Occipital lobe (tissue), 2 donors: Measurements from ENCODE around the gene NUP35. TPM values are rescaled to one million over a fixed set of nuclear protein-coding genes. Genes with fewer than 3 reads are reported as not detected.
"Not testable (repeated sequence)": the region's sequence is repeated elsewhere in the genome, so short reads cannot be mapped to it uniquely, and the experiment has no call there.

Source experiments
- DNase-seq: peaks from one replicate; lab custom pipeline; 2025; lab: John Stamatoyannopoulos, UW
- total RNA-seq: library from RNA; depleted of rRNA; stranded (reverse); fragments of >200 nt; gene quantifications from one replicate; pipeline ENCODE4 v1.2.3, GENCODE V29; 2014

Gene NUP35
- total RNA-seq, 1 donor from 2014 or later = 58.6 TPM

- no peak for DNase-seq
These were observed 9.8 kb downstream of the NUP35 start for GRCh38 chr2:183134016-183134415.

DNA sequence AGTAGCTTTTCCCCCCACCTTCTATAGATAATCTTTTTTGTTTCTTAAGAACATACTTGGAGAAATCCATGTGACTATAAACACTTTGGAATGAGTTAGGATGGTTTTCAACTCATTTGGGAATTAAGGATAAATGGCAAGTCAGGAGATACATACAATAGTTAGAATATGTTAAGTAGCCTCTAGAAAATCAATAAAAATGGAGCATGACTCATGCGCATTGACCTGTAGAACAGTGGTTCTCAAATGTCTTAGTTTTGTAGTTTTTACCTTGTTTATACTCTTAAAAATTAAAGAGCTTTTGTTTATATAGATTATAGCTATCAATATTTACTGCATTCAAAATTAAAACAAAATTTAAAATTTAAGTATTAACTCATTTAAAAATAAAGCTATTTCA lies 24.7 kb downstream of the NUP35 start:
- DNase-seq = no peak

GRCh38 chr2:183149489-183149888 lies 25.2 kb downstream of the NUP35 start:
- no peak for DNase-seq

- not testable (repeated sequence) for DNase-seq
These were observed 28.0 kb downstream of the NUP35 start for GRCh38 chr2:183152280-183152679.

DNA sequence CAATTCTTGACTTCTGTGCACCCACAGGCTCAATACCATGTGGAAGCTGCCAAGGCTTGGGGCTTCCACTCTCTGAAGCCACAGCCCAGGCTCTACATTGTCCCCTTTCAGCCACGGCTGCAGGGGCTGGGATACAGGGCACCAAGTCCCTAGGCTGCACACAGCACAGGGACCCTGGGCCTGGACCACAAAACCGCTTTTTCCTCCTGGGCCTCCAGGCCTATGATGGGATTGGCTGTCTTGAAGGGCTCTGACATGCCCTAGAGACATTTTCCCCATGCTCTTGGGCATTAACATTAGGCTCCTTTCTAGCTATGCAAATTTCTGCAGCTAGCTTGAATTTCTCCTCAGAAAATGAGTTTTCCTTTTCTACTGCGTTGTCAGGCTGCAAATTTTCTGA lies 29.7 kb downstream of the NUP35 start:
- DNase-seq = no peak

DNA sequence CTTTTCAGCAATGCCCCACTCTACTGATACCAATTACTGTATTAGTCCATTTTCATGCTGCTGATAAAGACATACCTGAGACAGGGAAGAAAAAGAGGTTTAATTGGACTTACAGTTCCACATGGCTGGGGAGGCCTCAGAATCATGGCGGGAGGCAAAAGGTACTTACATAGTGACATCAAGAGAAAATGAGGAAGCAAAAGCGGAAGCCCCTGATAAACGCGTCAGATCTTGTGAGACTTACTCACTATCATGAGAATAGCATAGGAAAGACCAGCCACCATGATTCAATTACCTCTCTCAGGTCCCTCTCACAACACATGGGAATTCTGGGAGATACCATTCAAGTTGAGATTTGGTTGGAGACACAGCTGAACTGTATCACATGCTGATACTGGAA lies 30.5 kb downstream of the NUP35 start:
- not testable (repeated sequence) for DNase-seq

GRCh38 chr2:183157131-183157530 lies 32.9 kb downstream of the NUP35 start:
- DNase-seq = no peak

- no peak for DNase-seq
These were observed 38.1 kb downstream of the NUP35 start for GRCh38 chr2:183162362-183162761.

- DNase-seq = no peak
These were observed 39.8 kb downstream of the NUP35 start for GRCh38 chr2:183163821-183164649.

DNA sequence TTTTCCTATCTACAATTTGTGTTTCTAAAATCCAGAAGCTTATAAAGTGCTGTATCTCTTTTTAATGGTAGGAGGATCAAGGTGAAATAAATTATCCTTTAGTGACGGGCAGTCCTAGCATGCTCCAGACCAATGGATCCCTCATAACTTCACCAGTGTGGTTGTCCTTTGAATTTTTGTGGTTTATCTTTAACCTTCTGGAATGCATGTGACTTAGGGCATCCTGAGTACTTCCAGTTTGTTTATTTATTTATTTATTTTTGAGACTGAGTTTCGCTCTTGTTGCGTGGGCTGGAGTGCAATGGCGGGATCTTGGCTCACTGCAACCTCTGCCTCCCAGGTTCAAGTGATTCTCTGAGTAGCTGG lies 40.4 kb downstream of the NUP35 start:
- no peak for DNase-seq

DNA sequence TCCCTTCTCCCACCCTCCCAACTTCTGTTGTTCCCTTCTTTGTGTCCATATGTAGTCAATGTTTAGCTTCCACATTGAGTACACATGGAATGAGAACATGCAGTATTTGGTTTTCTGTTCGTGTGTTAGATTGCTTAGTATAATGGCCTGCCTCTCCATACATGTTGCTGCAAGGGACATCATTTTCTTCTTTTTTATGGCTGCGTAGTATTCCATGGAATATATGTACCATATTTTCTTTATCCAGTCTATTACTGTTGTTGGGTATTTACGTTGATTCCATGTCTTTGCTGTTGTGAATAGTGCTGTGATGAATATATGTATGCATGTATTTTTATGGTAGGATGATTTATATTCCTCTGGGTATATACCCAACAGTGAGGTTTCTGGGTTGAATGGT lies 42.0 kb downstream of the NUP35 start:
- no peak for DNase-seq

DNA sequence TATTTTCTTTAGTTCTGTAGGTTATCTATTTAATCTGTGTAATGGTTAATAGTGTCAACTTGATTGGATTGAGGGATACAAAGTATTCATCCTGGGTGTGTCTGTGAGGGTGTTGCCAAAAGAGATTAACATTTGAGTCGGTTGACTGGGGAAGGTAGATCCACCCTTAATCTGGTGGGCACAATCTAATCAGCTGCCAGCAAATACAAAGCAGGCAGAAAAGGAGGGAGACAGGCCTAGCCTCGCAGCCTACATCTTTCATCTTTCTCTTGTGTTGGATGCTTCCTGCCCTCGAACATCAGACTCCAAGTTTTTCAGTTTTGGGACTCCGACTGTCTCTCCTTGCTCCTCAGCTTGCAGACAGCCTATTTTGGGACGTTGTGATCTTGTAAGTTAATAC lies 42.7 kb downstream of the NUP35 start:
- not testable (repeated sequence) for DNase-seq

DNA sequence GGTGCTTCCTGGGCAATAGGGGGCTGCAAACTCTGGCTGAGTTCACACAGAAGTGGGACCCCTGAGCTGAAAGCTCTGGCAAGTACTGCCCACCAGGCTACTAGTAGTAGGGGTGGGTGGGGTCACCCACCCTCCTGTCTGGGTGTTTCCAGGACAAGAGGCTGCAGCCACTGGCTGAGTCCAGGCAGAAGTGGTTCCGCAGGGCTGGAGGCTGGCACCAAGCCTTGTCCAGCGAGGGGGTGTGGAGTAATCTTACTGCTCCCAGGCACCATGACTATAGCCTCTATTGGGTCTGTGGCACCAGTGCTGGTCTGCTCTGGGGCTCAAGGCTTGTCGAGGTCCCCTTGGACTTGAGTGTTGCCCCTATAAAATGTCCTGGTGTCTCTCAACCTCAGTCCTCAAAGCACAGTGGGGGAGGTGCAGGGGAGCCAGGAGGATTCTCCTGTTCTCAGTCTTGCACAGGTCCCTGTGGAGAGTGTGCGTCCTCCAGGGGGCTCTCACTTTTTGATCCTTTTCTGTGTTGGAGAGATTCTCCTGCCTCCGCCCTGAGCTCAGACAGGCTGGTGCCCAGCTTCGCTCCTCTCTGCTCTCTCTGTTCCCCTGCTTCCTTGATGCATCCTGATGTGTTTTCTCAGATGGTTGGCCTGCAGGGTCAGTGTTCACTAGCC lies 48.1 kb downstream of the NUP35 start:
- no peak for DNase-seq

- no peak for DNase-seq
These were observed 54.9 kb downstream of the NUP35 start for GRCh38 chr2:183179156-183179555.

GRCh38 chr2:183185534-183185933 lies 61.3 kb downstream of the NUP35 start:
- DNase-seq = no peak

- DNase-seq = no peak
These were observed 62.1 kb downstream of the NUP35 start for GRCh38 chr2:183186296-183186695.

DNA sequence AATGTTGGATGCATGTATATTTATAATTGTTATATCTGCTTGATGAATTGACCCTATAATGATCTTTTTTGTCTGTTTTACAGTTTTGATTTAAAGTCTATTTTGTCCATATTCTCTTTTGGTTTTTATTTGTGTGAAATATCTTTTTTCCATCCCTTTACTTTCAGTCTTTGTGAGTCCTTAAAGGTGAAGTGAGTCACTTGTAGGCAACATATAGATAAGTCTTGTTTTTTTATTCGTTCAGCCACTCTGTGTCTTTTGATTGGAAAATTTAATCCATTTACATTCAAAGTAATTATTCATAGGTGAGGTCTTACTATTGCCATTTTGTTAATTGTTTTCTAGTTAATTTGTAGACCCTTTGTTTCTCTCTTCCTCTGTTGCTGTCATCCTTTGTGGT lies 62.5 kb downstream of the NUP35 start:
- no peak for DNase-seq

- DNase-seq = no peak
These were observed 68.1 kb downstream of the NUP35 start for GRCh38 chr2:183192343-183192742.

DNA sequence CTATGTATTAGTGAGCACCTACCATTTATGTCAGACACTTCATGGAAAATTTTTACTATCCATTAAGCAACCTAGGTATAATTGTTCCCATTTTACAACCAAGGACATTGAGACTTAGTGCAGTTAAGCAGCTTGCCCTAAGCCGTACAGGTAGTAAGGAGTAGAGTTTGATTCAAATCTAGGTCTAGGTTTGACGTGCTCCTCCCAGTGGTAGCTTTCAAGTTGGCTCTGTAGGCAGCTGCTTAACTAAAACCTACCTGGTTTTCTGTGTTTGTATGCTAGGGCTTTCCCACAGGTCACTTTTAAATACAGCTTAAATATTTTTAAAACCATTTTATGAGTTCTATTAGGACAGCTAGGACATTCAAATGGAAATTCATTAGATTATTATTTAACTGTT lies 69.7 kb downstream of the NUP35 start:
- no peak for DNase-seq

DNA sequence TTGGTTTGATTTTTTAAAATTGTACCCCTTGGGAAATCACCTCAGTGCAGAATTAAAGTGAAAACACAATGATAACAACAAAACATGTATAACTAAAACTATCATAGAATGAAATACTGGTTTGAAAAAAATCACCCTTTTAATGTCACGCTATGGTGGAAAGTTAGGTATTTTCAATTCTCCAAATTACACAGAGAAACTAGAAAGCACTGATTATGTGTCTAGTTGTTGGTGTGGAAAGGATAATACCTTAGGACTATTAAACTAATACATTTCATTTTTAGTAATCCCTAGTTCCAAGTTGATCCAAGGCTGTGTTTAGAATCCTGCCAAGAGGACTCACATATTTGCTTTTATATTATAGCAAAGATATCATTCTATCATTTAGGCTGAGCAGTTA lies 71.2 kb downstream of the NUP35 start:
- DNase-seq = no peak

- no peak for DNase-seq
These were observed 71.8 kb downstream of the NUP35 start for GRCh38 chr2:183195998-183196409.

DNA sequence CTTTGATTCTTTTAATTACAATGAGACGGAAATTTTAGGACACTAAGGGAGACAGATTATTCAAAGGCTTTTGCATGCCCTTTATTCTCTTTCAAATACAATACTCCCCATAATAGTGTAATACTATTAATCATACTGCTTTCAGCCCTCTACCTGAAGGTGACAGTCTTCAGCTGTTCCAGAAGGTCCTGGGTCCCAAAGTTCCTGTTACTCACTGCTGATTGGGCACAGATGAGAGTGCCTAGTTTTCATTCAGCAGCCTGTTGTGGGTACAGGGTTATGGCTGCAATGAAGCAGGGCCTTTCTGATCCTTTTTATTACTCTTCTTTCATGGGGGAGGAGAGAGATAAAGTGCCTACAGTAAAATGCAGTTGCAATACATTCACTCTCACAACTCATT lies 80.2 kb downstream of the NUP35 start:
- no peak for DNase-seq

DNA sequence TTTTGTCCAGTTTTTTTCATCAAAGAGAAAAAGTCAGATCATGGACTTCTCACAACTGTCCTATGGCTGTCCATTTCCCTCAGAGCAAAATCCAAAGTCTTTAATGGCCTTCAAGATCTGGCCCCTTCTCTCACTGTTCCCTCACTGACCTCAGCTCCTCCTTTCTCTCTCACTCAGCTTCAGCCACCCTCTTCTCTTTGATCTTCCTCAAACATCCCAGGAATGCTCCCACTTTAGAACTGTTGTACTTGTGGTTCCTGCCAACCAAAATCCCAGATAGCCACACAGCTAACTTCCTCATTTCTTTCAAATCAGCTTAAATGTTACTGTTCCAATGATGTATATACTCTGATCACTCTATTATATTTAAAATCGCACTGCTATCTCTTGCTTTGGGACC lies 82.9 kb downstream of the NUP35 start:
- no peak for DNase-seq
